ENCODE measurements around the gene OPN1SW.

- TF ChIP-seq CTCF (conservative IDR thresholded peaks at IDR 0.05 in 1 of 2, IDR thresholded peaks at IDR 0.05 in 1 of 2; ENCODE audit: extremely low read depth in 1 of 2, insufficient read depth in 1 of 2, low read depth in 1 of 2, low read length in 2 of 2) (no peak), EZH2 (IDR thresholded peaks at IDR 0.05; ENCODE audit: borderline replicate concordance, low read length) (no peak)
Observed at GRCh38 chr7:128767475-128768110, 8.0 kb downstream of the OPN1SW start.

All from mammary epithelial cell (primary cell).